RPMI8226 (cell line): Measurements from ENCODE around the gene CCDC51.
A peak's percentile ranks its signal among the peaks of the same experiment; 100 is the strongest.

Experiments used
- DNase-seq: peaks from one replicate; pipeline ENCODE4 v3.0.0-alpha.2; 2015

The CCDC51 gene

DNA sequence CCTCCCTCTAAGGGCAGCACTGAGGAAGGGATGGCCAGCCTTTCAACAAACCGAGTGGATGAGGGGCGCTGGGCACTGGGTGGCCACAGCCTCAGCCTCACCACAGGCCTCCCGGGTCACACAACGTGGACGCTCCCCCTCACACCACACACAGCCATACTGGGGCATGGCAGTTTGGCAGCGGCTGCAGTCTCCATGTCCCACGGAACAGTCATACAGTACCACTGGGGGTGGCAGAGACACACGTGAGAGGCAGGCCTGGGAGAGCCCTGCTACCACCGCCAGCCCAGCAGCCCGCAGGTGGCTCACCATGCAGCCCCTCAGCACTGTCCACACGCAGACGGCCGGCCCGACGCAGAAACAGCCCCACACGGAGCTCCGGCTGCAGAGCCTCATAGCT is 21.8 kb downstream of the CCDC51 start:
- no peak for DNase-seq

DNA sequence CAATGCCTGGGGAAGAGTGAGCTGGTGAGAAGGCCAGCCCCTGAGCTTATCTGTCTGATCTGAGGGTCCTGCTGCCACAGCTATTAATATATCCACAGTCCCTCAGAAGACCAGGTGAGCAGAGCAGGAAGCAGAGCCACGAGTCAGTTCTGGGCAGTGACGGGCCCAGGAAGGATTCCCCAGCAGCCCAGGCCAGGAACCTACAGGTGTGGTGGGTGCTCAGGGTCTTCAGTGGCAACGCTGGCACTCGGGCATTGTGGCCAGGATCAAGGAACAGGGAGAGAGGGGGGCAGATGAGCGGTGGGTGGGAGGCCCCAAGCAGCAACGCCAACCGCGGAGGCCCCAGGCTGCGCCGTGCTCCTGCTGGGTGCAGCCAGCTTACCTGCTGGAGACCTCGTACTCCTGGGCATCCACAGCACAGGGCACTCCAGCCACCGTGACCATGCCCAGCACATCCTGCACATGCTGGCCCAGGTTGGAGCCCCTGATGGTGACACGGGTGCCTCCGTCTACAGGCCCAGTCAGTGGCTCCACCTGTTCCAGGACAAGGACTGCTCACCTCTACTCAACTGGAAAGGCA is 22.3 kb downstream of the CCDC51 start:
- no peak for DNase-seq

DNA sequence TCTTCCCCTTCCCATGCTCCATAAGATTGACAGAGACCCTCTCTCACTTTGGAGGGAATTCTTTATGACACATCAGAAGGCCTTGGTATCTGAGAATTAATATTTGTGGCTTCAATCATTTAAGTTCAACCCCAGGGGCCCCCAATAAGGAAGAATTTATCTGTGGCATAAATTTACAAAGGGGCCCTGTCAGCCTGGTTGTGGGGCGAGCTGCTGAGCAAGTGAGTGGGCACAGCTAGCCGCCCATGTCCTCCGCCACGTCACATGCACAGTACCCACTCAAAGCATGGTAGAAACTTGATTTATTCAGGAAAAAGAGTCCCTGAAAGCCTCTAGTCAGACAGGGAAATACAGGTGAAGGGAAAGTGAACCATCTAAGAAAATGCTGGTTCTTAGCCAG is 23.4 kb downstream of the CCDC51 start:
- DNase-seq, result no peak

DNA sequence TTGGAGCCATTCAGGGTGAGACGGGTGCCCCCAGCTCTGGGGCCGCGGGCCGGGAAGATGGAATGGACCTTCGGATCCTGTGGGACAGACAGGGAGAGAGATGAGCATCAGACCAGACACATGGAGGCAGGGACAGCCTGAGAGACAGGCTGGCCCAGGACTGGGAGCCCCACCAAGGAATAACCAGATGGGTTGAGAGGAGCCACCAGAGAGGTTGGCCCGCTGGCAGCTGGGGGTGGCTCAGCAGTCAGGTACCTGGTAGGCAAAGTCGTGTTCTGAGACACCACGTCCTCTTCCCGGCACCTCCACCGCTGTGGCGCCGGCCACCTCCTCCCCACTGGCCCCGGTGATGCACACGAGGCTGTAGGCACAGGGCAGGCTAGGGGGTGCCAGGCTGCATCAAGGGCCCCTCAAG is 23.8 kb downstream of the CCDC51 start:
- DNase-seq, result no peak

DNA sequence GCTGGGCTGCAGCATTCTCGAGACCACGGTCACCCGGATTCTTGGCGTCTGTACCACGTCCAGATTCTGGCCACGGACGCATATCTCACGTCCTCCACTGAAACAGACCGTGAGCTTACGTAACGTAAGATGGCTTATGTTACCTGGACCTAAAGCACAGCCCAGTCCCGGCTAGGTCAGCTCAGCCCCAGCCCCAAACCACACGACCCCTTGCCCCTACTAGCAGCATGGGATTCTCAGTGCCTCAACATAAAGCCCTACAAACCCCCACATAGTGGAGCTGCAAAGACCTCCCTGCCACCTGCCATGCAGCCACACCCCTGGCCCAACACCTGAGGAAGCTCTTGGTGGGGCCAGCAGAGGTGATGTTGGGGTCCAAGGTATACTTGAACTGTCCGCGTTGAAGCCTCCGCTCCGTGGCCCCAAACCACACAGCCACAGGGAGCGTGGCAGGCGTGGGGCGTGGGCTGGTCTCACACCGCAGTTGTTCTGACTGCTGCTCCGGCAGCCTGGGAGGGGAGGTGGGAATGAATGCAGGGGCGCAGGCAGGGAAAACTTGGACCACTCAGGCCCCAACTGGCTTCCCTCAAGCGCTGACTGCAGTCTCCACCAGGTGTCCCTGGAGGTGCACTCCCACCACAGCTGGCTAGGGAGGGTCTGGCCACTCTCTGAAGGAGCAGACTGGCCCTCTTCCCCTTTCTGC is 24.5 kb downstream of the CCDC51 start:
- no peak for DNase-seq

DNA sequence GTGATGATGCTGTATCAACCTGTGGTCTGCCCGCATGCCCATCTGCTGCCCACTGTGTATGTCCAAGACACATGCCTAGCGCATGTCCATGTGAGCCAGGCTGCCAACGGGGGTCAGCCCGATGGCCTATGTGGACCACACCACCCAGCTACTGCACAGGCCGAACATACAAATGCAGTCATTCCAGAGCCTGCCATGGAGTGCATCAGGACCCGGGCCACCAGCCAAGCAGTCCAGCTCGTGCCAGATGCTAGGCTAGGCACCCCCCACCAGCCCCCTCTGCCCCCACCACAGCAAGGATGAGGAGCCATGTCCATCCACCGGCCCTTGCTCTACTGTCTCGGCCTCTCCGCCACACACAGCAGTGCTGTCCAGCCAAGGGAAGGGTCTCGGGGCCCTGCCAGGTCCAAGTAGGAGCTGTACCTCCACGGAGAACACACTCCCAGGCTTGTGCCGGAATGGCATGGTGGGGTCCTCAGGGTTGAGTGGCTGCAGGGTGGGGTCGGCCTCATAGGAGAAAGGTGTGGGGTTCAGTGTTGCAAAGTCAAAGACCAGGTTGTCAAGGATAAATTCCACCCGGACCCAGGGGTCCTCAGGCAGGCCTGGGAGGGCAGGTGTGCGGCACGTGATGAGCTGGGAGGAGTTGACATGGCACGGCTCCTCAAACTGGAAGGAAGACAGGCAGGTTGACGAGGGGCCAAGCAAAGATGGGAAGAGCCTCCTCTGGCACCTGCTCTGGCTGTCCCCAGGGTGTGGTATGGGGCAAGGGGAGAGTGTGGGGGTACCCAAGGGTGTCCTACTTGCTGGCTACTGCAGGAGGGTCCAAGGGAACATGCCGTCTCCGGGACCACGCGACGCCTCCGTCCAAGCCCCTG is 25.3 kb downstream of the CCDC51 start:
- no peak for DNase-seq

- DNase-seq, result peak; percentile 54
Observed at GRCh38 chr3:48413611-48414010, 26.3 kb downstream of the CCDC51 start.

GRCh38 chr3:48413086-48413485 is 26.8 kb downstream of the CCDC51 start:
- DNase-seq, result peak; percentile 29

DNA sequence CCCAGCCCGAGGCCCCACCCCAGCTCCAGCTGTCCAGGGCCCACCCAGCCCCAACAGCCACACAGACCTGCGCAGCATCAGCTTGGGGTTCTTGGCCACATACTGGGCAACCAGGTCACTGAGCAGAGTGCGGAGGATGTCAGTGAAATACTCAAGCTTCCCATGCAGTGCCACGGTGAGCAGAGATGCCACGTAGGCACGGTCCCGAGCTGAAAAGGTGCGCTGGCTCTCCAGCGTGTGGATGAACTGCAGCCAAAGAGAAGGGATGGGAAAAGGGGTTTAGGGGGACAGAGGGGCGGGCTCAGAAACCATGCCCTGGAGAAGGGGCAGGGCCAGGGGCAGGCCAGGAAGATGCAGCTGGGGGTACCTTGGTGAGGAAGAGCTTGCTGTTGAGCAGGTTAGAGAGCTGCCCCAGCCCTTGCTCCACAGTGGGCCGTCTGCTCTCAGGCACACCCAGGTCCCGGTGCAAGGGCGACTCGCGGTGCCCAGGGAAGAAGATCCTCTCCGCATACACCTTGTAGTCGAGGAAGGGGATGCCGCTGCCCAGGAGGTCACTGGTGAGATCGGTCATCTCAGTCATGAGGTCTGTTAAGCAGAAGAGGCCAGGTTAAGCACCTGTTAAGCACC is 27.4 kb downstream of the CCDC51 start:
- no peak for DNase-seq

DNA sequence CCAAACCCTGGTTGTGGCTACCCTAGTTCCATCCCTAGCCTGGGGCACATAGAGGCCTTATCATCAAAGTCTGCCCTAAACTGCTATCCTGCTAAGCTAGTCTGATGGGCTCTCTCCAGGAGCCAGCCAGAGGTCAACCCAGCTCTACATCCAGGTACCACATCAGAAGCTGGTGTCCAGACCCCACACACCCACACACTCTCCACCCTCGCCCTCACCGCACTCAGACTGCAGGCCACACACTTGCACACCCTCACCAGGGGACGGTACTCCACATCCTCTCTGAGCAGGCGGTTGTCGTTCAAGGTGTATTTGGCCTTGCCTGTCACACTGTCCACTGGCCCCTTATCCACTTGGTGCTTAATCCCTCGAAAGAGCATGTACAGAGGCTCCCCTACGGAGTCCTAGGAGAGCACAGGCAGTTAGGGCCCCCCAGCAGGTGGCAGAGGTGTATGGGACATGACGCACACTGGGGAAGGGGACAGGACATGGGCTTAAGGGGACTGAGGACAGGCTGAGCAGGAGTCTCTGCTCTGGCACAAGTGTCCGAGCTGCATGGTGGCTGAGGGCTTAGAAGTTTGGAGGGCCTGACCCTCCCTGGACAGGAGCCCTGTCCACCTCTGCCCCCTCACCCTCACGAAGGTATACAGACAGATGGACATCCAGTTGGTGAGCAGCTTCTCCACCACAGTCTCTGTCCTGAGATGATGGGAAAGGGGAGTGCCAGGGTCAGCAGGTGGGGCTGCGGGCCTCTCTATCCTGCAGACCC is 28.1 kb downstream of the CCDC51 start:
- no peak for DNase-seq

DNA sequence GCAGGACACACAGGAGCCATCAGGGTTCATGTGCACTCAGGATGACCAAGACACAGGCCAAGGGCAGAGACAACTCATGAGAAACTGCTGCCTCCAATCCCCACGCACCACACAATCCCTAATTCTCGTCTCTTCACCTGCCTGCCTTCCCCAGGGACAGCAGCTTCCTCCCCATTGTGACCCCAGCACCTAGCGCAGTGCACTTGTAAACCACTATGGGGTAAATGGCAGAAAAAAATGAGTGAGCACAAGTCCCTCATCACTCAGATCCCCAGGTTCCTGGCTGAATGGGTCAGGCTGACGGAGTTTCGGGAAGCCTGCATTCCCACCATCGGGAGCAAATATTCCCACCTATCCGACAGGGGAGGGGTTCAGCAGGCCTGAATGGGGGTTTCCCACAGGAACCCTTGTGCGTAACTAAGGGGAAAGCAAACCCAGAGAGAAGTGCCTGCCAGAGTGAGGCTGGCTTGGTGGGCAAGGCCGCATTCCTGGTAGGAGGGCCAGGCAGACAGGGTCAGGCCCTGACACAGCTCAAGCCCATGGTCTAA is 28.8 kb downstream of the CCDC51 start:
- DNase-seq, result no peak

DNA sequence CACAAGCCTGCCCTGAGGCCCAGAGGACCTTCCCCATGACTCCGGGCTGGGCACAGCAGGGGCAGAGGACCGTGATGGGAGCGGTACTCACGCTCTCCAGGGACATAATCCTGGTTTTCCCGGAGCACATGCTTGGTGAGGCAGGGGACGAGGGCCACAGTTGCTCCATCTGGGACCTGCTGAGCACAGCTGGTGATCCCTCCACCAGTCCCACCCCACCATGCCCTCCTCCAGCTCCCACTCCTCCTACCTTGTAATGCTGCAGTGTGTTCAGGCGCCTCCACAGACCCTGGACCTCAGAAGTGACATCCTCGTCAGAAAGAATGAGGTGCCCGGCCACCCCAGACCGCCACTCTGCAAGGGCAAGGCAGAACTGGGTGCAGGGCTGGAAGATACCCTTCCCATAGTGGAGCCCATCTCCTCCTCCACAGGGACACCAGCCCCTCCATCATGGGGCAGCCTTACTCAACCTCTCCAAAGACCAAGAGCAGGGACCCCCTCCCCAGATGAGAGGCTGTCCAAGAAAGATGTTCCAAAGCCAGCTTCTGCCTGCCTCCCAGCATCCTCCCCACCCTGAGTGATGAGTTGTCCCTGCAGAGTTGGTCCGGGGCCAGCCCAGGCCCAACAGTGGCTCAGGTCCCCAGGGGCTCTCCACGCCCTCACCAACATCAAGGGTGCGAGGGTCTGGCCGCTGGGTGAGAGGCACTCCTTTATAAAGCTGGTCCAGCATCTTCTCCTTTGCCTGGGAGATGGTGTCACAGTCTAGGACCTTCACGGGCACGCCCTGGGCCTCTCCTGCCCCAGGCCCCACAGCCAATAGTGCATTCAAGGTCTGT is 29.5 kb downstream of the CCDC51 start:
- no peak for DNase-seq

DNA sequence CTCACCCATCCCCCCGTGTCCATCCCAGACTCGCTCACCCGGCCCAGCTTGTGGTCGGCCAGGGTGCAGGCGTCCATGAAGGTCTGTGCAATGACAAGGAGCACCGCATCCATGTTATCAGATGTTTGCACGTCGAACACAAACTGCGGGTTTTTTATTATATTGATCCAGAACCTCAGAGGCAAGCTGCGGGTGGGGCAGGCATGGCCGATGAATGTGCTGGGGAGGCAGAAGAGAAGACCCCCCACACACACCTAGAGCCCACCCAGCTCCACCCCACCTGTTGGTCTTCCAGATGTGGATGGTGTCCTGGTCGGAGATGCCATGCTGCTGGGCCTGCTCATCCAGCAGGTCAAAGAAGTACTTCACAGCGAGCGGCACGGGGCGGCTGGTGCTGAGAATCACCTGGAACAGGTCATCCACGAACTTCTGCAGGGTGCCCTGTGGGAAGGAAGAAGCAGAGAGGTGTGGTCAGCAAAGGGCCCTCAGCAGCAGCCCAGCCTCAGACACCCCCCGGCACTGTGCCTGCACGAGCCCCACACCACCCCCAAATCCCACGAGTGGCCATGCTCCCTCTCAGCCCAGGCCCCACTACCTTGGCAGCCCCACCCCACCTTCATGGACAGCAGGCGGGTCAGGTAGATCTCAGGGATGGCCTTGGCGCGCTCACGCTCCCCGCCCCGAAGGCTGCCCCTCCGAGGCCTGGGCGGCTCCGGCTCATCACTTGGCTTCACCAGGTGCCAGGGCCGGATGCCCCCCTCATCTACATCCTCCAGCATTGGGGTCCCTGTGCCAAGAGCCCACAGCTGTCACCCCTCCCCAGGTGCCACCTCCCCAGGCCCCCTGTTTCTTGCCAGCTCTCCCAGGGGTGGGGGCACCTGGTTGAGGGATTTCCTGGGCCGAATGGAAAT is 30.4 kb downstream of the CCDC51 start:
- no peak for DNase-seq

GRCh38 chr3:48408823-48409281 is 31.1 kb downstream of the CCDC51 start:
- no peak for DNase-seq

DNA sequence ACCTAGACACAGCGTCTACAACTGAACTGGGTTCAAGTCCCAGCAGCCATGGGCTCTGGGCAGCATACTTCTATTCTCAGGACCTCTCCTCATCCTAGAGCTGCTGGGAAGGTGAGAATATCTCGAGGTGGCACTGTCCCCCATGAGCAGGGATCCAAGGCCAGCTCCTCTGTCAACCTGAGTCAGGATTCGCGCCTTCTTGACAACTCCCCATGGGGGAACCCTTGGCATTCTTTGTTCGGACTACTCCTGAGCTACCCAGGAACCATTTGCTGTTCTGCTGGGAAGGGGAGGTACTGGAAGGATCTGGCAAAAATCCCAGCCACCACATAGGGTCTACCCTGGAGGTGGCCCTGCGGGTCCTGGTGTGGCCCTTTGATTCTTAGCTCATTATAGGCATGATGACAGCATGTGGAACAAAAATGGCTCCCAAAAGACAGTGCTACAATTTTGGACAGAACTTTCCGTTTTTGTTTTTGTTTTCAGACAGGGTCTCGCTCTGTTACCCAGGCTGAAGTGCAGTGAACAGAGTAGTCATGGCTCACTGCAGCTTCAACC is 32.3 kb downstream of the CCDC51 start:
- no peak for DNase-seq

DNA sequence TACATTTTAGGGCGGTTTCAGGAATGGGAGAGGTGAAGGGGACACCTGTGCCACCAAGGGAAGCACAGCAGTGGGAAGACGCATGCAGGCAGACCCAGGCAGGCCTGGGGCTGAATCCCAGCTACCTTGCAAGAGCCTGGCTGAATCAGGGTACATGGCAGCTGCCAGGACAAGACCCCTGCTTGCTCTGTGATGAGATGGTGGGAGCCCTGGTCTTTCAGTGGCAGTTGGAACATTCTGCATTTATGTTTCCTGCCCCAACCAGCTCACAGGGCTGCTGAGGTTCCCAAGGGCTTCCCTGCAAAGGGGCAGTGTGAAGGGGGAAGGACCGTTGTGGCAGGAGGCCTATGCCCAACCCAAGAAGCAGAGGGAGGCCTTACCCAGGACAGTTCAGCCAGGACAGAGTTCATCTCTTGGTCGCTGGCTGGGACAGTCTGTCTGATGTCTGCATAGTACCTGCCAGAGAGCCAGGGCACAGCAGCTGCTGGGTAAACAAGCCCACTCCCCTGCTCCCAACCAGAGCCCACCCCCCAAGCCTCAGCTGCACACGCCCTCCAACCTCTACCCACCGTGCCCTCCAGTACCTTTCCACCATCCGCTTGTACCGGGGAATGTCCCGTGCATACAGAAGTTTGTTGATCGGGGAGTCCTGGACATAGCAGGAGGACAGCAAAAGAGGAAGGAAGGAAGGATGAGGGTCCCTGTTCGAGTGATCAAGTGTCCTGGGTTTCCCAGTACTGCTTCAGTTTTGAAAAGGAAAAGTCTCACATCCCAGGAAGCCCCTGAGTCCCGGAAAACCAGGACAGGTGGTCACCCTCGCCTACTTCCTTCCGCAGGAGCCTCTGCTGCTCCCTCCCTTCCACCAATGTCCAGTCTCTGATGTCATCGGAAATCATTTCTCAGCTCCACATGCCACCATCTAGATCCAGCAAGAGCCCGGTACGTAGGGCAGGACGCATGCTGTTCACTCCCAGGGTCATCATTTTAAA is 33.2 kb downstream of the CCDC51 start:
- DNase-seq, result no peak

- no peak for DNase-seq
Observed at GRCh38 chr3:48405971-48406370, 33.9 kb downstream of the CCDC51 start.

DNA sequence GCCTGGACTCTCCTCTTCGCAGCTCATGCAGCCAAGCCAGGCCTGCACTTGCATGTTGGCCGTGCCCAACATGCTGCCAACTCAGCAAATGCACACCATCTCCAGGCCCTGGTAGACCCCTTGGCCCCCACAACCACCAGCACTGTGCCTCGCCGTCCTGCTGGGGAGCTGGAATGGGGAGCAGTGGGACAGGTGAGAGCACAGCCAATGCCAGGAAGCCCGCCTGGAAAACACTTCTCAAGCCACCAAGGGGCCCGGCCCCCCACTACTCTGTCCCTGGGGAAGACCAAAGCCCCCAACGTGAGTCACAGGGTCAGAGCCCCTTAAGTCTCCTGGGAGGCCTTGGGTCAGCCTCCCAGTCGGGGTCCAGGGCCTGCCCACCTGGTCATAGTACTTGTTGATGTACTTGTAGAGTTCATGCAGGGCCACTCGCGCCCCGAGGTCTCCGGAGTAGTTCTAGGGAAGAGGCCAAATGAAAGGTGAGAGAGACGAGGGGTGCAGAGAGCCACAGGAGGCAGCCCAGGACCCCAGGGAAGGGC is 34.5 kb downstream of the CCDC51 start:
- DNase-seq, result no peak
